Esophagus squamous epithelium (tissue), 4 donors: Measurements from ENCODE around the gene RPL5.

Experiments used
- CTCF ChIP-seq, 6 experiments: fragments of 450-650 bp in 4 of 6; fragments of 200-600 bp in 2 of 6; sonication (generic) in 2 of 6; IDR thresholded peaks; one replicate each; pipeline ENCODE4 v1.5.1; 2016 to 2019; ENCODE audit warnings: antibody characterized with exemption in 6 of 6, mild to moderate bottlenecking in 4 of 6, moderate library complexity in 4 of 6
- POLR2A ChIP-seq, 4 donors: fragments of 450-650 bp; IDR thresholded peaks; one replicate each; pipeline ENCODE4 v1.6.1; 2017; ENCODE audit warnings: antibody characterized with exemption in 4 of 4, mild to moderate bottlenecking in 4 of 4, moderate library complexity in 3 of 4

GRCh38 chr1:92844439-92844838 lies 12.6 kb downstream of the RPL5 start:
- TF ChIP-seq CTCF (IDR thresholded peaks at IDR 0.05) = no peak
- TF ChIP-seq POLR2A (IDR thresholded peaks at IDR 0.05) = no peak
